Measurements from ENCODE around the gene TTC3. TPM values are rescaled to one million over a fixed set of nuclear protein-coding genes. Genes with fewer than 3 reads are reported as not detected.

The TTC3 gene
- total RNA-seq, 6 experiments from 2014 or later: 46.7 to 68.7 (median 54.2) TPM

- no peak for ATAC-seq
- no peak overlapping the region for H3K4me3 ChIP-seq
- no peaks in the 10 kb centered on the region for H3K9me3 ChIP-seq
- DNase-seq: no peak
- H3K27ac ChIP-seq: no peak overlapping the region
- no peak for TF ChIP-seq CTCF (IDR thresholded peaks at IDR 0.05)
- no peak for TF ChIP-seq POLR2A (IDR thresholded peaks at IDR 0.05)
- H3K27me3 ChIP-seq: no peaks in the 10 kb centered on the region
- intact Hi-C loops (cut with DNase I): no loop called here
- H3K4me1 ChIP-seq: peaks cover 0 to 6% (median 0%) of the 10 kb centered on the region in 4 donors
- H3K36me3 ChIP-seq: no peaks in the 10 kb centered on the region
- 59% methylated on average over 2 of the region's 2 CpGs for WGBS (ENCODE audit: insufficient coverage, low coverage, low lambda C conversion rate, missing lambda C conversion rate)
Observed at GRCh38 chr21:37251294-37251634, 178.2 kb downstream of the TTC3 start.

Small RNA genes within 50 kb of the gene (small RNA-seq; reads per million reads assigned to genes)
- gene RN7SL678P (0 reads per million in 2 experiments), gene RNU6-696P (0 reads per million in 2 experiments)

Other genes with a start within 250 kb of the TTC3 start
- gene HLCS, start 106.6 kb upstream of the TTC3 start, total RNA-seq: 10 to 100 TPM; 12.6 to 19.1 (median 16.0) TPM
- under 1 TPM in 3 of 6 experiments, not detected in 3; 0.12 to 0.18 (median 0.17) TPM for gene RIPPLY3, start 66.6 kb upstream of the TTC3 start, total RNA-seq
- gene PIGP, start 183 bp upstream of the TTC3 start, total RNA-seq: 10 to 100 TPM; 11.3 to 19.0 (median 17.3) TPM
- 10 to 100 TPM; 27.4 to 52.3 (median 31.3) TPM for gene VPS26C, start 194.1 kb downstream of the TTC3 start, total RNA-seq

Data from right lobe of liver (tissue), 6 donors.